HG03175 (cell line): ENCODE data around the gene SIRT1.
A peak's percentile ranks its signal among the peaks of the same experiment; 100 is the strongest.
"Not testable (repeated sequence)": the region's sequence is repeated elsewhere in the genome, so short reads cannot be mapped to it uniquely, and the experiment has no call there.

Experiments used
- ATAC-seq: cut with Tn5 transposase; IDR thresholded peaks from one replicate; pipeline ENCODE4 v1.9.1; 2021; ENCODE audit warnings: mild to moderate bottlenecking, moderate library complexity; ENCODE audit not compliant: unreplicated experiment

Gene SIRT1

DNA sequence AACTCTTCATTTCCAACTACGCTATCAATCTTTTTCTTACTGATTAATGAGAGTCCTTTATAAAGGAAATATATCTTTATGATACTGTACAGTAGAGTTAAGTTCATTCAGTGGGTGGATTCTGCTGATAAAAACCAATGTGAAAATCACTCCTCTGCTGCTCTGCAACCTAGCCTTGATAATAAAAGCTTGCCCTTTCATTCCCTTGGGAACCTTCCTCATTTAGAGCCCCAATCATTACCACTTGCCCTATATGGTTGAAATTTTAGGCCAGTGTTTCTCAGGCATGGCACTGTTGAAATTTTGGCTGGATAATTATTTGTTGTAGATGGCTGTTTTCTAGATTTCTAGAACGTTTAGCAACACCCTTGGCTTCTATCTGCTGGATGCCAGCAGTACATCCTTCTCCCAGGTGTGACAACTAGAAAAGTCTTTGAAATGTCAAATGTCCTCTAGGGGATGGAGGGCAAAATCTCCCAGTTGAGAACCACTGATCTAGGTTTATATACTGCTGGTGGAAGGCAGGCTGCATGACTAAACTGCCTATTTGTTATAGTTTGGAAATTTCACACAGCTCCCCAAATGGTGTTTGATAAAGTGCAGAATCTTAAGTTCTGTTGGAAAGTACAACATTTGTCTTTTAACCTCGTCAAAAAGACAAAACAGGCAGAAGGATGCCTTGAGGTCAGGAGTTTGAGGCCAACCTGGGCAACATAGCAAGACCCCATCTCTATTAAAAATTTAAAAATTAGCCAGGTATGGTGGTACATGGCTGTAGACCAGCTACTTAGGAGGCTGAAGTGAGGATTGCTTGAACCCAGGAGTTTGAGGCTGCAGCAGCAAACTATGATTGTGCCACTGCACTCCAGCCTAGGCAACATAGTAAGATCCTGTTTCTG, 8.9 kb upstream of the SIRT1 start:
- no peak for ATAC-seq

DNA sequence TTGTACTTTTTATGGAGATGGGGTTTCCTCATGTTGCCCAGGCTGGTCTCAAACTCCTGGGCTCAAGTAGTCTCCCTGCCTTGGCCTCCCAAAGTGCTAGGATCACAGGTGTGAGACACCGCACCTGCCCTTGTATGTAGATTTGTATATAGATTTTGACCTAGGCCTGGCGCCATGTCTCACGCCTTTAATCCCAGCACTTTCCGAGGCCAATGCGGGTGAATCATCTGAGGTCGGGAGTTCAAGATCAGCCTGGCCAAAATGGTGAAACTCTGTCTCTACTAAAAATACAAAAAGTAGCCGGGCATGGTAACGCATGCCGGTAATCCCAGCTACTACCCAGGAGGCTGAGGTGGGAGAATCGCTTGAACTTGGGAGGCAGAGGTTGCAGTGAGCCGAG, 7.0 kb upstream of the SIRT1 start:
- not testable (repeated sequence) for ATAC-seq

DNA sequence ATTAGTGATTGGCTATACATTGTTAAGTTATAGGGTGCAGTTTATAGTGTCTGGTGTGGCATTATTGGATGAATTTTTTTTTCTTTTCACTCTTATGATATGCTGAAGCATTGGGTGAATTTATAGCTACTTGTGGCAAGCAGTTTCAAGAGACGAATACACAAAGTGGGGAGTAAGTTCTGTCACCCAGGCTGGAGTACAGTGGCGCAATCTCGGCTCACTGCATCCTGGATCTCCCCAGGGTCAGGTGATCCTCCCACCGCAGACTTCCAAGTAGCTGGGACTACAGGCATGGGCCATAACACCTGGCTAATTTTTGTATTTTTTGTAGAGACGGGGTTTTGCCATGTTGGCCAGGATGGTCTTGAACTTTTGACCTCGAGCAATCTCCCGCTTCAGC, 6.3 kb upstream of the SIRT1 start:
- ATAC-seq = no peak

DNA sequence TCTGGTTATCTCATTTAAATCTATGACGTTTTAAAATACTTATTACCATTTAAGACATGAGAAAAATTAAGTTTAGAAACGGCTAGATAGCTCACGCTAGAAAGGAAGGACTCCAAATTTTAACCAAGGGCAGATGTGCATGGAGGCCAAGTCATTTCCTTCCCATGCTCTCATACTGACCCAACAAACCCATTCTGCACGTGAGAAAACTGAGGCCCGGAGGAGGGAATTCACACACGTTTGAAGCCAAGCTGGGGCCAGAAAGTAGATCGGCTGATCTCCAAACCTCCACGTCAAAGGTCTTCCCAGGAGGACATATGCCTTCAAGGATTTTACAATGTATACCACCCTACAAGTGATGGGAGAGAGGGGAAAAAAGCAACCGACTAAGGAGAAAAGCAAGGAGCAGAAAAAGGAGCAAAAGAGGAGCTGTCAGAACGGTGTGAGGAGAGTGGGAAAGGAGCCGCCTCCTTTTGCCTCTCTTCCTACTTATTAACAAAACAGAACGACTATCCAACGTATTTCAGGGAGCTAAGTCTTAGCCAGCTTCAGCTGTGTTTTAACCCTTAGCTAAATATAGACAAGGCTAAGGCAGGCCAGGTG, 645 bp upstream of the SIRT1 start:
- no peak for ATAC-seq

DNA sequence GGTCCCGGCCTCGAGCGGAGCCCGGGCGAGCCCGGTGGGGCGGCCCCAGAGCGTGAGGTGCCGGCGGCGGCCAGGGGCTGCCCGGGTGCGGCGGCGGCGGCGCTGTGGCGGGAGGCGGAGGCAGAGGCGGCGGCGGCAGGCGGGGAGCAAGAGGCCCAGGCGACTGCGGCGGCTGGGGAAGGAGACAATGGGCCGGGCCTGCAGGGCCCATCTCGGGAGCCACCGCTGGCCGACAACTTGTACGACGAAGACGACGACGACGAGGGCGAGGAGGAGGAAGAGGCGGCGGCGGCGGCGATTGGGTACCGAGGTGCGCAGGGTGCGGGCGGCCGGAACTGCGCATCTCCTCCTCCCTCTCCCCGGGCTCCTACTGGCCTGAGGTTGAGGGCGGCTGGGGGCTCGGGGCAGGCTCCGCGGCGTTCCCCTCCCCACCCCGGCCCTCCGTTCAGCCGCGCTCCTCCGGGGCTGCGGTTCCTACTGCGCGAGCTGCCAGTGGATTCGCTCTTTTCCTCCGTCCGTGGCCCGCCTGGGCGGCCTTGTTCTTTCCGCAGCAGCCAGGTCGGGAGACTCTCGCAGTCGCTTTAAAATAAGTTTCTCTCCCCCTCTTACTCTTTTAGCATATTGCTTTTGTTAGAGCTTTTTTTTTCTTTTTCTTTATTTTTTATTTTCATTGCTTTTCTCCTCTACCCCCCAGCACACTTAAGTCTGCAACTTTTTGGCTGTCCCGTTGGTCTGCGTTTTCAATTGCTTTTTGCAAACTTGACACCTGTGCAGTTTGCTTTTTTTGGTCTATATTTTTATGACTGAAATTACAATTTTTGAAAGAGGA, 600 bp downstream of the SIRT1 start:
- ATAC-seq = peak; percentile 65

DNA sequence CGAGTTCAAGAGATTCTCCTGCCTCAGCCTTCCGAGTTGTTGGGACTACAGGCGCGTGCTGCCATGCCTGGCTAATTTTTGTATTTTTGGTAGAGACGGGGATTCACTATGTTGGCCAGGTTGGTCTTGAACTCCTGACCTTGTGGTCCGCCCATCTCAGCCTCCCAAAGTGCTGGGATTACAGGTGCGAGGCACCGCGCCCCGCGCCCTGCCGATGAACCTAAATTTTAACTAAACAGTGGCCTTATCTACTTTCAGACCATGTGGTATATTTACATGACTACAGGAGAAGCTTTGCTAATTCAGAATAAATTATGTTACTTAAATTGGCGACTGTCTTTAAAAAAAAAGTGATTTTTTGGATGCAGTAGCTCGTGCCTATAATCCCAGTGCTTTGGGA, 9.2 kb downstream of the SIRT1 start:
- ATAC-seq = no peak

DNA sequence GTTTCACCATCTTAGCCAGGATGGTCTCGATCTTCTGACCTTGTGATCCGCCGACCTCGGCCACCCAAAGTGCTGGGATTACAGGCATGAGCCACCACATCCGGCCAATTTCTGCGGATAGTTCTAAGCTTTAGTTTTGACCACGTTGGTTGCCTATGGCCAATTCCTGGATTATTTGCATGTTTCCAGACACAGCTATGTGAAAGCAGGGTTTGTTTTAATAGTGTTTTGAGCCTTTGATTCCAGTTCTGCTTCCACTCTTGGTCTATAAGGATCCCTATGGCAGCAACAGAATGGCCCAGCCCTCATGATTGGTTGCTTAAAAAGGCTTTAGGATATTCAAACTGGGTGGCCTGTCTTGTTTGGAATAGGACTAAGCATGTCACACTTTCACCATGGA, 19.1 kb downstream of the SIRT1 start:
- ATAC-seq = no peak

DNA sequence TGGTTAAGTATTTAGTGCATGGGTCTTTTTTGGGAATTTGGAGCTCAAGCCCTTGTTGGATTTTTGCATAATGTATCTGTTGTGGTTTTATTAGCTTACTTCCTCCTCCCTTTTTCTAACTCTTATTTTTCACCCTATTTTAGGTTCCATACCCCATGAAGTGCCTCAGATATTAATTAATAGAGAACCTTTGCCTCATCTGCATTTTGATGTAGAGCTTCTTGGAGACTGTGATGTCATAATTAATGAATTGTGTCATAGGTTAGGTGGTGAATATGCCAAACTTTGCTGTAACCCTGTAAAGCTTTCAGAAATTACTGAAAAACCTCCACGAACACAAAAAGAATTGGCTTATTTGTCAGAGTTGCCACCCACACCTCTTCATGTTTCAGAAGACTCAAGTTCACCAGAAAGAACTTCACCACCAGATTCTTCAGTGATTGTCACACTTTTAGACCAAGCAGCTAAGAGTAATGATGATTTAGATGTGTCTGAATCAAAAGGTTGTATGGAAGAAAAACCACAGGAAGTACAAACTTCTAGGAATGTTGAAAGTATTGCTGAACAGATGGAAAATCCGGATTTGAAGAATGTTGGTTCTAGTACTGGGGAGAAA, 28.0 kb downstream of the SIRT1 start:
- ATAC-seq = no peak

DNA sequence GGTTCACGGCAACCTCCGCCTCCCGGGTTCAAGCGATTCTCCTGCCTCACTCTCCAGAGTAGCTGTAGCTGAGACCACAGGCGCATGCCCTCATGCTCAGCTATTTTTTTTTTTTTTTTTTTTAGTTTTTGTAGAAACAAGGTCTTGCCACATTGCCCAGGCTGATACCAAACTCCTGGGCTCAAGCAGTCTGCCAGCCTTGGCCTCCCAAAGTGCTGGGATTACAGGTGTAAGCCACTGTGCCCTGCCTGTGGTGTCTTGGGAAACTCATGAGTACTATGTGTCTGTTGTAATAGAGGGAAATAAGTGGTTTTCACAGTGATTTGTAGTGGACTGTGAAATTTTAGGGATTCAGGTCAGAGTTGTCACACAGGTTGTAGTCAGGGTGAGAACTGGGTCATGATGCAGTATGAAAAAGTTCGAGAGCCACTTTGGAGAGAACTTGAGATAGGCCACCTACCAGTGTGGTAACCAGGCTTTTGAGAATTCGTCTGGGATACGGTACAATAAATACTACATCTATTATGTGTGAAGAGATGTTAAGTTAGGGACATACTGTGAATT, 30.4 kb downstream of the SIRT1 start:
- ATAC-seq = no peak

DNA sequence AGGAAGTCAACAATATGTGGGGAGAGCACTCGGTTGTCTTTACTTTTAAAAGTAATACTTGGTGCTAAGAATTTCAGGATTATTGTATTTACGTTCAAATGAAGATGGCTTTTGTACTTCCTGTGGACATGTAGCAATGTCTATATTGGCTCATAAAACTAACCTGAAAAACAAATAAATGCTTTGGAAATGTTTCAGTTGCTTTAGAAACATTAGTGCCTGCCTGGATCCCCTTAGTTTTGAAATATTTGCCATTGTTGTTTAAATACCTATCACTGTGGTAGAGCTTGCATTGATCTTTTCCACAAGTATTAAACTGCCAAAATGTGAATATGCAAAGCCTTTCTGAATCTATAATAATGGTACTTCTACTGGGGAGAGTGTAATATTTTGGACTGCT, 32.7 kb downstream of the SIRT1 start:
- no peak for ATAC-seq

DNA sequence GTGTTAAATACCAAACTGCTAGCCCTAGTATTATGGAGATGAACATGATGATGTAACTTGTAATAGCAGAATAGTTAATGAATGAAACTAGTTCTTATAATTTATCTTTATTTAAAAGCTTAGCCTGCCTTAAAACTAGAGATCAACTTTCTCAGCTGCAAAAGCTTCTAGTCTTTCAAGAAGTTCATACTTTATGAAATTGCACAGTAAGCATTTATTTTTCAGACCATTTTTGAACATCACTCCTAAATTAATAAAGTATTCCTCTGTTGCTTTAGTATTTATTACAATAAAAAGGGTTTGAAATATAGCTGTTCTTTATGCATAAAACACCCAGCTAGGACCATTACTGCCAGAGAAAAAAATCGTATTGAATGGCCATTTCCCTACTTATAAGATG, 33.2 kb downstream of the SIRT1 start:
- ATAC-seq = no peak

DNA sequence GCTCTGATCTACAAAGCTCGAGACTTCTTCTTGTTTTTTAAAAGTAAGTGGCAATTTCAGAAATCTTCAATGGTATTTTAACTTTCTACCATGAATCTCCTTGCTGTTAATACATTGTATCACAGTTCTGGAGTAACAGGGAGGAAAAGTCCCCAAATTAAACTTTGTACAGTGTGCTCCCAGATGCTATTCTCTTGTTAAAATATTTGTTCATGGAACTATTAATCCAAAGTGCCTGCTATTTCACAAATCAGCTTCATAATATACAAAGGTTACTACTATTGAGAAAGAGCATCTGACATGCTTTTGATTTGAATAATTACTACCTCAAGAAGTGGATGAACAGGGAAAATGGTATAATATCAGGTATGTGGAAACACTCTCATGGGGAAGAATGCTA, 36.6 kb downstream of the SIRT1 start:
- no peak for ATAC-seq

DNA sequence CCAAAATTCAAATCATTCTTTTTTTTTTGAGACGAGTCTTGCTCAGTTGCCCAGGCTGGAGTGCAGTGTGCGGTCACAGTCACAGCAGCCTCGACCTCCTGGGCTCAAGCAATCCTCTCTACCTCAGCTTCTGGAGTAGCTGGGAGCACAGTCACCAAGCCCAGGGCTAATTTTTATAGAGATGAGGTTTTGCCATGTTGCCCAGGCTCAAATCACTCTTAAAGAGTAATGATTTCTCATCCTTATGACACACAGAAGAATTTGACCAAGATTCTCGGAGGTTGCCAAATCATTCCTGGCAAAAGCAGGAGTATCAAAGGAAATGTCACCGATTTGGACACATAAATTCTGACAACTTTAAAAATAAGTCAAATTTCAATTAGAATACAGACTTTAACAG, 39.1 kb downstream of the SIRT1 start:
- ATAC-seq = no peak

DNA sequence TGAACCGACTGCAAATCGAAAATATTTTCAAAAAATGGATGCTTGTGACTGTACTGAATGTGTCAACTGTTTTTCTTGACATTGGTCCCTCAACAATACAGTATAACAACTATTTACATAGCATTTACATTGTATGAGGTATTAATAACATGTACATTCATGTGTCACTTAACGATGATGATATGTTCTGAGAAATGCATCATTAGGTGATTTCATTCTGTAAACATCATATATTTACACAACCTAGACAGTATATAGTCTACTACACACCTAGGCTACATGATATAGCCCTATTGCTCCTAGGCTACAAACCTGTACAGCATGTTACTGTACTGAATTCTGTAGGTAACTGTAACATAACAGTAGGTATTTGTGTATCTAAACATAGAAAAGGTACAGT, 39.7 kb downstream of the SIRT1 start:
- no peak for ATAC-seq

DNA sequence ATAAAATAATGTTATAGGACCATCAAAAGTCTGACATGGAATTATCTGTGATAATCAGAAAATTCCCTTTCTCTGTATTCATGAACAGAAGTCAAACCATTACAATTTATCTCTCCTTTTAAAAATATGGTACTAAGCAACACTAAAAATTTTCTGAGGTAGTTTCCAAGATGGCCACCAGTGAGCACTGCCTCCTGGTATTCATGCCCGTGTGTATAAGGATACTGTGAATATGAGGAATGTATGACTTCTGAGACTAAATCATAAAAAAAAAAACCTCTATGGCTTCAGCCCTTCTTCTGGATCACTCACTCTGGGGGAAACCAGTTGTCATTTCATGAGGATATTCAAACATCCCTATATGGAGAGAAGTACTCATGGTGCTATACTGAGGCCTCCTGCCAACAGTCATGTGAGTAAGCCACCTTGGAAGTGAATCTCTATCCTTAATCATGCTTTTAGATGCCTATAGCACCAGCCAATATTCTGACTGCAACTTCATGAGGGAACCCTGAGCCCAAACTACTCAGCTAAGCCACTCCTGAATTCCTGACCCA, 41.1 kb downstream of the SIRT1 start:
- ATAC-seq = no peak

DNA sequence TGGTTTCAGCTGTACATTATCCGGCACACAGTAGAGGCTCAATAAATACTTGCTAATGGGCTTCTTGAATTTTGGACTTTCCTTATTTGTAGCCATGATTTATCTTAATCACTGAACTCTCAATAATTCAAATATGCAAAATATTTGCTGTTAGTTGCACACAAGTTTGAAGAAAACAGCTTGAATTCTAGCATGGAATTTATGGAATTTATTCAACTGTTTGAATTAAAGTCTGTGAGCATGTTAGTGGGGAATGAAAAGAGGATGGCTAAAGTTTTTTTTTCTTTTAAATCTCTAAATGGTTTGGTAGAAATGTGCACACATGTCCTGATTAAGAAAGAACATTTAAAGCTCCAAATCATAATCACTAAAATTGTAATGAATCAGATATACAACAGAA, 42.5 kb downstream of the SIRT1 start:
- ATAC-seq = no peak

DNA sequence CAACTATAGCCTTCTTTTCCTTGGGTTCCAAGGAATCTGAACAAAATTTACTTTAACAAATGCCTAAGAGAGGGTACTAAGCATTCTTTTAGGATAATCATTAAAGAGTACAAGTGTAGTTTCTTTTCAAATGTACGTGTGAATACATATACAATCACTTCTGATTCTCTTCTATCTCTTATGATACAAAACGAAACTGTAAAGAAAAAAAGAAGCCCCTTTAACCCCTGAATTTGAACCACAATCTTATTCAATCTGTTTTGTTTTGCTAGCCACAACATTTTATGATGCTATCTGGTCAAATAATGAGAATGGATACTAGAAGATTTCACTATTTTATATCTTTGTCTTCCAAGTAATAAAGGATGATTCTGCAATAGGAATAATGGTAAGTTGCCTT, 48.7 kb downstream of the SIRT1 start:
- no peak for ATAC-seq

DNA sequence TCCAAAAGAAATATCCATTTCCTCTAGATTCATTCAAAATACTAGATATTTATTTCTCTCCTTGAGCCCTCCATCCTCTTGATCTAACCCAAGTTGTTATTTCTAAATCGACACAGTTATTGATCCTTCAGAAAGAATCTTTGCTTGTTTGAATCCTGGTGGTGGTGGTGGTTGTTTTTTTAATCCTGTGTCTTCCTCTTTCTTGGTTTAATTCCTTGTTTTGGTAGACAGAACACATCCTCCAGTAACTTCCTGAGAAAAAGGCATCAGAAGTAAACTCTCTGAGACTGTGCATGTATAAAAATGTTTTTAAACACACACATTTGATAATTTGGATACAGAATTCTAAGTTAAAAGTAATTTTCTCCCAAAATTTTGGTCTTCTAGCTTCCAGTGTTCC, 49.9 kb downstream of the SIRT1 start:
- no peak for ATAC-seq

DNA sequence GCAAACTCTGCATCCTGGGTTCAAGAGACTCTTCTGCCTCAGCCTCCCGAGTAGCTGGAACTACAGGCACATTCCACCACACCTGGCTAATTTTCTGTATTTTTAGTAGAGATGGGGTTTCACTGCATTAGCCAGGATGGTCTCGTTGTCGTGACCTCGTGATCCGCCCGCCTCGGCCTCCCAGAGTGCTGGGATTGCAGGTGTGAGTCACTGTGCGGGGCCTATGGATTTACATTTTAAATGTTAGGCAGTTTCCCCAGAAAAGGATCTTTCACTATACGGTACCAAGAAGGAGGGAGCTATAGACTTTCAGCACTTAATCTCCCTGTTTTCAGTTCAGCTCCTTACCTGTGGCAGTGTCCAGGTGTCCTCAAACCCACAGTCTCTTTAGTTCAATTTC, 50.8 kb downstream of the SIRT1 start:
- ATAC-seq = no peak

DNA sequence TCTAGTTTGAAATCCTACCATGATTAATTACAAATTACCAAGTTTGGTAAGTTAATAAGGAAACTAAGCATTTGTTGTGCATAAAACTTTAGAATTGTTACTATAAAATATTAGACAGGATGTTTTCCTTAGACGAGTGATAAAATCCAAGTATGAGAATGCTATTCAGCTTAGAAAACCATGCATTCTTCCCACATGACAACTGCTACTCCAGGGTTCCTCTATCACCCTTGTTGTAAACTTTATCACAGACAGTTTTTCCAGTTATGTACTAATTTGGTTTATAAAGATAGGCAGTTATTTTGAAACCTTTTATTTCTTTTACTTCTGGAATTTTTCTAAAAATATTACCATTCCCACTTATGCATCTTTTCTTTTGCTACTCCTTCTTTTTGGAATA, 52.0 kb downstream of the SIRT1 start:
- ATAC-seq = no peak

DNA sequence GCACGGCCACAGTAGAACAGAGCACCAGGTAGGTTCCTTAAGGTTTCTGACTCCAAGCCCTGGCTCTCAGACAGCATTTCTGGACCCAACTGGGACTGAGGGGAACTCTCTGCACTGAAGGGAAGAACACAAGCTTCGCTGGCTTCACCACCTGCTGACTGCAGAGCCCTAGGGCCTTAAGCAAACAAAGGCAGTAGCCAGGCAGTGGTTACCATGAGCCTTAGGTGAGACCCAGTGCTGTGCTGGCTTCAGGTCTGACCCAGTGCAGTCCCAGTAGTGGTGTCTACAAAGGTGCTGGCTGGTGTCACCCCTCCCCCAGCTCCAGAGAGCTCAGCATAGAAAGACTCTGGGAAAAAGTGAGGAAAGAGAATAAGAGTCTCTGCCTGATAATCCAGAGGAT, 59.5 kb downstream of the SIRT1 start:
- no peak for ATAC-seq
